K562 (cell line): Measurements from ENCODE around the gene AK5. TPM values are rescaled to one million over a fixed set of nuclear protein-coding genes. Genes with fewer than 3 reads are reported as not detected.

Experiments used
- ATAC-seq: fragments of 200-7000 bp; cut with Tn5 transposase; 3 replicates; pipeline ENCODE4 v1.9.1; 2020; ENCODE audit warnings: moderate library complexity
- BruUV-seq: library from RNA; stranded (reverse); fragments of 400-500 nt; replicated peaks from 2 replicates; lab custom pipeline; 2021; lab: Mats Ljungman, UMichigan
- CTCF ChIA-PET: fragments of 300-600 bp; formaldehyde crosslinking; extraction: SDS; loops from one replicate; lab custom pipeline; 2021; ENCODE audit warnings: low intra/inter-chr PET ratio; lab: Yijun Ruan, JAX
- POLR2A ChIA-PET: fragments of 300-600, 350-650 bp; sonication (Branson Sonifier 250); formaldehyde crosslinking; extraction: SDS; loops from one replicate; lab custom pipeline; 2021; ENCODE audit warnings: antibody characterized with exemption, inconsistent platforms; lab: Yijun Ruan, JAX
- DNase-seq, 4 experiments: peaks; one replicate each; pipeline versions ENCODE4 v3.0.0 to v3.0.0-alpha.2; 2011 to 2018; ENCODE audit warnings: low spot score in 3 of 4, mixed read lengths in 3 of 4; ENCODE audit errors: extremely low read depth in 1 of 4
- FAIRE-seq: peaks from 2 replicates; lab custom pipeline; 2011; peaks lifted over from hg19 to GRCh38; lab: Jason Lieb, UNC
- H2AFZ ChIP-seq: 2 replicates; pipeline ENCODE4 v1.6.0; 2011; ENCODE audit warnings: low read depth, low read length, control low read depth, inconsistent platforms
- H3K27ac ChIP-seq: fragments of 200-600 bp; 3 replicates; pipeline ENCODE4 v1.8.0; 2011; ENCODE audit warnings: low read depth, mild to moderate bottlenecking, control low read depth, inconsistent platforms, low read length, moderate library complexity, mixed read lengths; ENCODE audit errors: extremely low read depth
- H3K27me3 ChIP-seq, 2 experiments: fragments of 300-600 bp in 1 of 2; 2 replicates in 1 of 2; 3 replicates in 1 of 2; pipeline versions ENCODE4 v1.6.0 to v1.8.0; 2011; ENCODE audit warnings: inconsistent platforms in 2 of 2, low read length in 2 of 2, mild to moderate bottlenecking in 1 of 2, mixed read lengths in 1 of 2, moderate library complexity in 1 of 2; ENCODE audit not compliant: control insufficient read depth in 2 of 2, insufficient read depth in 2 of 2
- H3K36me3 ChIP-seq: fragments of 300-600 bp; 3 replicates; pipeline ENCODE4 v1.8.0; 2011; ENCODE audit warnings: mild to moderate bottlenecking, low read length, inconsistent platforms; ENCODE audit not compliant: control insufficient read depth, insufficient read depth
- H3K4me1 ChIP-seq, 2 experiments: fragments of 200-600 bp in 1 of 2; replicated peaks in 1 of 2; 2 replicates in 1 of 2; 3 replicates in 1 of 2; pipeline versions ENCODE4 v1.5.1 to v1.8.0; 2011; ENCODE audit warnings: inconsistent platforms in 2 of 2, low read length in 2 of 2, mild to moderate bottlenecking in 1 of 2, mixed read lengths in 1 of 2, moderate library complexity in 1 of 2; ENCODE audit not compliant: control insufficient read depth in 2 of 2, insufficient read depth in 2 of 2
- H3K4me2 ChIP-seq: 2 replicates; pipeline ENCODE4 v1.6.1; 2011; ENCODE audit warnings: low read length, control low read depth, inconsistent platforms, mixed read lengths; ENCODE audit not compliant: insufficient read depth
- H3K4me3 ChIP-seq: fragments of 200-600 bp; sonication (generic), shearing (Covaris generic); 2 replicates; pipeline ENCODE4 v1.5.1; 2016; ENCODE audit warnings: control low read depth, inconsistent platforms
- H3K79me2 ChIP-seq: fragments of 200-600 bp; 3 replicates; pipeline ENCODE4 v1.8.0; 2011; ENCODE audit warnings: low read length, inconsistent platforms; ENCODE audit not compliant: control insufficient read depth, insufficient read depth
- H3K9ac ChIP-seq, 2 experiments: 2 replicates each; pipeline versions ENCODE4 v1.6.0 to v1.6.1; 2011; ENCODE audit warnings: low read depth in 2 of 2, low read length in 2 of 2, control low read depth in 1 of 2, inconsistent platforms in 1 of 2, mild to moderate bottlenecking in 1 of 2, mixed read lengths in 1 of 2; ENCODE audit not compliant: insufficient read depth in 1 of 2
- H3K9me1 ChIP-seq: one replicate; pipeline ENCODE4 v1.6.0; 2011; ENCODE audit warnings: inconsistent platforms, mild to moderate bottlenecking, low read length, moderate library complexity; ENCODE audit not compliant: control insufficient read depth, insufficient read depth
- H3K9me3 ChIP-seq: replicated peaks from 2 replicates; pipeline ENCODE4 v1.5.1; 2011; ENCODE audit warnings: low read depth, low read length, inconsistent platforms; ENCODE audit not compliant: control insufficient read depth, insufficient read depth
- H4K20me1 ChIP-seq: replicated peaks from 2 replicates; pipeline ENCODE4 v1.6.1; 2011; ENCODE audit warnings: low read length, inconsistent platforms, mixed read lengths; ENCODE audit not compliant: control insufficient read depth, insufficient read depth
- CBX5 ChIP-seq: IDR thresholded peaks from 2 replicates; pipeline ENCODE4 v1.6.1; 2014; ENCODE audit warnings: low read depth, borderline replicate concordance
- HDGF ChIP-seq: fragments of 450-650 bp; IDR thresholded peaks from 2 replicates; pipeline ENCODE4 v1.6.1; 2016
- JUNB ChIP-seq: fragments of 450-650 bp; formaldehyde crosslinking; conservative IDR thresholded peaks from 2 replicates; pipeline ENCODE4 v1.4.0; 2020; ENCODE audit warnings: mild to moderate bottlenecking
- MCM2 ChIP-seq: fragments of 450-650 bp; IDR thresholded peaks from 2 replicates; pipeline ENCODE4 v1.6.1; 2017; ENCODE audit warnings: low read depth, mild to moderate bottlenecking
- NR2C1 ChIP-seq, 2 experiments: fragments of 450-650 bp; IDR thresholded peaks; 2 replicates each; pipeline ENCODE4 v1.6.1; 2017; ENCODE audit warnings: mild to moderate bottlenecking in 2 of 2, antibody characterized with exemption in 1 of 2, inconsistent platforms in 1 of 2, missing compliant biosample characterization in 1 of 2, missing genetic modification characterization in 1 of 2
- PATZ1 ChIP-seq: fragments of 250-450 bp; sonication (Bioruptor Pico); IDR thresholded peaks from 2 replicates; pipeline ENCODE4 v1.5.0; 2020; ENCODE audit warnings: mild to moderate bottlenecking, borderline replicate concordance
- SREBF2 ChIP-seq: sonication (generic); formaldehyde crosslinking; IDR thresholded peaks from 2 replicates; pipeline ENCODE4 v1.4.0; 2020; ENCODE audit warnings: mild to moderate bottlenecking, missing genetic modification reagents
- TAL1 ChIP-seq: fragments of 450-650 bp; IDR thresholded peaks from 2 replicates; pipeline ENCODE4 v1.6.1; 2016; ENCODE audit warnings: mild to moderate bottlenecking
- ZNF217 ChIP-seq: sonication (generic); formaldehyde crosslinking; IDR thresholded peaks from 2 replicates; pipeline ENCODE4 v1.8.0; 2022; ENCODE audit warnings: mild to moderate bottlenecking, missing genetic modification reagents
- ZNF239 ChIP-seq: fragments of 250-450 bp; sonication (Bioruptor Pico); IDR thresholded peaks from 2 replicates; pipeline ENCODE4 v1.4.0; 2020; ENCODE audit warnings: mild to moderate bottlenecking
- ZNF449 ChIP-seq: fragments of 250-450 bp; sonication (Bioruptor Pico); IDR thresholded peaks from 2 replicates; pipeline ENCODE4 v1.8.0; 2022; ENCODE audit warnings: moderate library complexity, mild to moderate bottlenecking, inconsistent platforms
- ZNF518B ChIP-seq: fragments of 250-450 bp; sonication (Bioruptor Pico); IDR thresholded peaks from 2 replicates; pipeline ENCODE4 v1.5.0; 2021; ENCODE audit warnings: mild to moderate bottlenecking, moderate library complexity
- ZNF584 ChIP-seq: fragments of 200-800 bp; sonication (Bioruptor generic); IDR thresholded peaks from 2 replicates; pipeline ENCODE4 v1.6.1; 2016; ENCODE audit warnings: low read depth, mild to moderate bottlenecking, missing genetic modification characterization, missing compliant biosample characterization
- WGBS: fragments of 100-300 bp; shearing (Covaris generic); methylation state at CpG from one replicate; pipeline ENCODE4 v1.1.6; 2016; ENCODE audit warnings: low coverage, mixed read lengths; ENCODE audit not compliant: insufficient coverage; ENCODE audit errors: missing lambda C conversion rate; 5-methylcytosine and 5-hydroxymethylcytosine counted together
- in situ Hi-C: fragments of 300-500 bp; cut with MboI; formaldehyde crosslinking; loops from 4 replicates; pipeline ENCODE4 v1.15.0; 2018; ENCODE audit warnings: inconsistent platforms, mixed read lengths
- intact Hi-C: fragments of 100-400 bp; cut with micrococcal nuclease; formaldehyde crosslinking; loops from 2 replicates; pipeline ENCODE4 v1.14.2; 2022
- polyA plus RNA-seq, 8 experiments: library from polyadenylated mRNA; depleted of rRNA in 4 of 8; stranded (reverse) in 5 of 8; unstranded in 3 of 8; fragments of >200 nt; fragmentation: Nextera tagmentation in 2 of 8; fragmentation: Illumina TruSeq in 1 of 8; extraction: Ambion mirVana in 2 of 8; extraction: Trizol in 1 of 8; gene quantifications; 2 replicates each; pipeline versions ENCODE4 v1.2.1 to v1.2.3, GENCODE V29; 2011 to 2014; ENCODE audit warnings: inconsistent platforms in 1 of 8, missing spikeins in 1 of 8
- total RNA-seq, 7 experiments: library from RNA; depleted of rRNA in 6 of 7; stranded (reverse); fragments of >200 nt in 6 of 7; fragmentation: Illumina TruSeq in 2 of 7; extraction: Trizol in 2 of 7; gene quantifications; 2 replicates each; pipeline versions ENCODE4 v1.2.1 to v1.2.3, GENCODE V29; 2011 to 2021; ENCODE audit warnings: low replicate concordance in 1 of 7

AK5 gene
- total and polyA plus RNA-seq, 9 of the 15 experiments (the other 6 are each of a cell fraction or from before 2014, with no cell fraction given): 0.06 TPM; not detected in 8

GRCh38 chr1:77339326-77339725, 57.5 kb downstream of the AK5 start (continued):
- no peak for TF ChIP-seq ZNF518B (CRISPR knock-in tag)
- no peak for TF ChIP-seq PATZ1 (CRISPR knock-in tag)
- TF ChIP-seq SREBF2 (CRISPR knock-in tag): no peak
- no peak for TF ChIP-seq ZNF239 (CRISPR knock-in tag)
- TF ChIP-seq ZNF584 (CRISPR knock-in tag): no peak

GRCh38 chr1:77341195-77341594, 59.4 kb downstream of the AK5 start:
- POLR2A ChIA-PET: no interaction called here
- no peak overlapping the region for H2AFZ ChIP-seq
- H3K79me2 ChIP-seq: no peaks in the 10 kb centered on the region
- no peaks in the 10 kb centered on the region for H3K4me1 ChIP-seq
- intact Hi-C loops: no loop called here
- no peak overlapping the region for H3K9ac ChIP-seq
- 22% methylated on average over 4 of the region's 4 CpGs for WGBS
- TF ChIP-seq HDGF (no peak), JUNB (CRISPR knock-in tag) (no peak), MCM2 (no peak), TAL1 (no peak), CBX5 (no peak), ZNF217 (no peak), NR2C1 (IDR thresholded peaks at IDR 0.05) (no peak), NR2C1 (tag; IDR thresholded peaks at IDR 0.05) (no peak), ZNF449 (CRISPR knock-in tag) (no peak)
- TF ChIP-seq, all 486 proteins: peak for 0
- DNase-seq (no peak), ATAC-seq (no peak), FAIRE-seq (no peak)
- Histone ChIP-seq H3K9me3 (no peaks in the 10 kb centered on the region), H3K4me2 (no peak overlapping the region), H3K36me3 (no peaks in the 10 kb centered on the region), H3K4me3 (no peak overlapping the region), H3K27ac (no peak overlapping the region), H4K20me1 (no peaks in the 10 kb centered on the region), H3K9me1 (no peaks in the 10 kb centered on the region), H3K27me3 (no peaks in the 10 kb centered on the region)
- BruUV-seq: no TSS peak
- in situ Hi-C loops: no loop called here
- CTCF ChIA-PET: no interaction called here
